GM12891 (cell line): Measurements from ENCODE around the gene RPEL1.

Experiments
- POLR2A ChIP-seq: IDR thresholded peaks from 2 replicates; pipeline ENCODE4 v1.6.1; 2011; ENCODE audit warnings: low read depth, low read length, control low read depth
- POLR2AphosphoS5 ChIP-seq: IDR thresholded peaks from 2 replicates; pipeline ENCODE4 v1.6.1; 2011; ENCODE audit warnings: low read depth, low read length, control low read depth
- SPI1 ChIP-seq: IDR thresholded peaks from 2 replicates; pipeline ENCODE4 v1.6.1; 2011; ENCODE audit warnings: low read depth, low read length, control low read depth
- TAF1 ChIP-seq: IDR thresholded peaks from 2 replicates; pipeline ENCODE4 v1.6.1; 2011; ENCODE audit warnings: low read depth, low read length, control low read depth

DNA sequence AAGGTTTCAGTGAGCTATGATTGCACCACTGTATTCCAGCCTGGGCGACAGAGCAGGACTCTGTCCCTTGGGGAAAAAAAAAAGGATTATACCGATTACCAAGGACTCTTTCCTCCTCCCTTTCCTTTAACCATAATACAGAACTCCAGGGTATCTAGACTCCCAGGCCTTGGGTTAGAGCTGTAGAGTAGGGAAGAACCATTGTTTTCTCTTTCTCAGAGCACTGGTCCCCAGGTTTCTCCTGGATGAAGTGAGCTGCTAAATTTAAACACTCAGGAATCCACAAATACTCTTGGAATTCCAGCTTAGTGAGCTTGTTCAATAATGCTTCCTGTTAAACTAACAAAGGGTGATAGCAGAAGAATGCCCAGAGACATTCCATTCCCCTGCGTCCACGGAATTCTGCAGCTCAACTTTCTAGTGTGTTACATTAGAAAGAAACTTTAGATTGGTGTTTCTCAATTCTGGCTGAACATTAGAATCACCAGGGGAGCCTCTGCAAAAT is 14.6 kb upstream of the RPEL1 start:
- no peak for TF ChIP-seq POLR2A
- TF ChIP-seq SPI1, result no peak
- no peak for TF ChIP-seq POLR2AphosphoS5
- TF ChIP-seq TAF1, result no peak
